NOMO-1 treated with DMSO at 0.1 percent for 48 hours (cell line): Measurements from ENCODE around the gene TGM2.

Experiments used
- DNase-seq: peaks from one replicate; lab custom pipeline; 2025; ENCODE audit not compliant: unreplicated experiment; lab: John Stamatoyannopoulos, UW

Gene TGM2

GRCh38 chr20:38146628-38147027, 18.4 kb downstream of the TGM2 start:
- DNase-seq: no peak

DNA sequence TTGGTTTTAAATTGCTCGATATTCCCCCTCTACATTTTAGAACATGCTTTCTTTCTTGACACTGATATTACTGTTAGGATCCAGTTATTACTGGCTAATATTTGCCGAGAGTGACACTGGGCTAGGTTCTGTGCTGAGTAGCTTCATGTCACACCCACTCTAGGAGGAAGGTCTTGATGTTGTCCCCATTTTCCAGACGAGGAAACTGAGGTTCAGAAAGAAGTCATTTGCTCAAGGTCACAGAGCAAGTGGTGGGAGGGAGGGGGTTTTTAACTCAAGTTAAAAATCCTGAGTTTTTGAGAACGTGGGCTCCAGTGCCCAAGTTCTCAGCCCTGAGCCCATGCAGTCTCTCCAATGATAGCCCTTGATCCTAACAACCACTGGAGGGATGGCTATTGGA, 18.9 kb downstream of the TGM2 start:
- no peak for DNase-seq

DNA sequence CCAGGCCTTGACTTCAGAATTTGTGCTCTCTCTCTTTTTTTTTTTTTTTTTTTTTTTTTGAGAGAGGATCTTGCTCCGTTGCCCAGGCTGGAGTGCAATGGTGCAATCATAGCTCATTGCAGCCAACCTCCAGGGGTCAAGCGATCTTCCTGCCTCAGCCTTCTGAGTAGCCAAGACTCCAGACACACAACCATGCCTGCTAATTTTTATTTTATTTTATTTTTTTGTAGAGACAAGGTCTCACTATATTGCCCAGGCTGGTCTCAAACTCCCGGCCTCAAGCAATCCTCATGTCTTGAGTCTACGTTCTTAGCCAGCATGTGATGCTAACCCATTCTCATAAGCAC, 19.4 kb downstream of the TGM2 start:
- DNase-seq: no peak

DNA sequence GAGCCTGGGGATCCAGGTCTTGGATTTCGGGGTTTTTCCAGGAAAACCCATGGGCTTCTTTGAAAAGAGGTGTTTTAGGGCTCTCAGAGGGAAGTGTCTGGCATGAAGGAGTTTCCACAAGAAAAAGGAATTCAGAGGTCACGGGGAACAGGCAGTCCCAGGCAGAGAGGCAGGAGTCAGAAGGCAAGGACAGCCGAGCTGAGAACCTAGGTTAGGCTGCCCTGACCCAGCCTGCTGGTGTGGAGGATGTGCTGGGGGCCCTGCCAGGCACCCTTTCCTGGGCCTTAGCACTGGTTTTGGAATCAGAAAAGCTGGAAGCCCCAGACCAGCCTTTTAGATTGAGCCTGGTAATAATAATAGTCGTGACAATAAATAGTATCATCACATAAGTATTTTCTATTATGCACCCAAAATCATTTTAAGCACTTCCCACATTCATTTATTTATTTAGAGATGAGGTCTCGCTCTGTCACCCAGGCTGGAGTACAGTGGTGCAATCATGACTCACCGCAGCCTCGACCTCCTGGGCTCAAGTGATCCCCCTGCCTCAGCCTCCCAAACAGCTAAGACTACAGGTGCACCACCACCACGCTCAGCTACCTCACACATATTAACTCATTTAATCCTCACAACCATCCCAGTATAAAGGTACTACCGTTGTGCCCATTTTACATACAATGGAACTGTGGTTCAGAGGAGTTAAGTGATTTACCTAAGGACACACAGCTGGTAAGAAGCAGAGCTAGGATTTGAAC, 19.9 kb downstream of the TGM2 start:
- no peak for DNase-seq

- DNase-seq: no peak
Observed at GRCh38 chr20:38144598-38144973, 20.5 kb downstream of the TGM2 start.

- peak; percentile 57 for DNase-seq
Observed at GRCh38 chr20:38143646-38144554, 21.2 kb downstream of the TGM2 start.

DNA sequence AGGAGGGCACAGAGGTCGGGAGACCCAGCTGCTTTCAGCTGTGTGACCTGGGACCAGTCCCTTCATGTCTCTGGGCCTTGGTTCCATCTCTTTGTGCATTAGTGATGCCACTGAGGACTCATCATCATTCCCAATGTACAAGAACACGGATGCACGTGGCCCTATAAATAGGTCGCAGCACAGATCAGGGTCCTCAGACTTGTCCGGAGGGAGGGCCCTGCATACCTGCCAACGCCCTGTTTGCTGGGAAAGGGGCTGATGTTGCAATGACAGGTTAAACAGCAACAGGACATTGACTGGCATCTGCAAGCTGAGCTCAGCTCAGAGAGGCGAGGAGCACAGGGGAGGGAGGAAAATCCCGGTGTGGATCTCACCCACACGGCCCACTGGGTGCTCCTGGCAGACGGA, 21.8 kb downstream of the TGM2 start:
- no peak for DNase-seq

- DNase-seq: no peak
Observed at GRCh38 chr20:38141889-38142494, 23.1 kb downstream of the TGM2 start.

GRCh38 chr20:38141204-38141888, 23.7 kb downstream of the TGM2 start:
- no peak for DNase-seq

- peak; percentile 65 for DNase-seq
Observed at GRCh38 chr20:38139977-38140753, 24.9 kb downstream of the TGM2 start.

DNA sequence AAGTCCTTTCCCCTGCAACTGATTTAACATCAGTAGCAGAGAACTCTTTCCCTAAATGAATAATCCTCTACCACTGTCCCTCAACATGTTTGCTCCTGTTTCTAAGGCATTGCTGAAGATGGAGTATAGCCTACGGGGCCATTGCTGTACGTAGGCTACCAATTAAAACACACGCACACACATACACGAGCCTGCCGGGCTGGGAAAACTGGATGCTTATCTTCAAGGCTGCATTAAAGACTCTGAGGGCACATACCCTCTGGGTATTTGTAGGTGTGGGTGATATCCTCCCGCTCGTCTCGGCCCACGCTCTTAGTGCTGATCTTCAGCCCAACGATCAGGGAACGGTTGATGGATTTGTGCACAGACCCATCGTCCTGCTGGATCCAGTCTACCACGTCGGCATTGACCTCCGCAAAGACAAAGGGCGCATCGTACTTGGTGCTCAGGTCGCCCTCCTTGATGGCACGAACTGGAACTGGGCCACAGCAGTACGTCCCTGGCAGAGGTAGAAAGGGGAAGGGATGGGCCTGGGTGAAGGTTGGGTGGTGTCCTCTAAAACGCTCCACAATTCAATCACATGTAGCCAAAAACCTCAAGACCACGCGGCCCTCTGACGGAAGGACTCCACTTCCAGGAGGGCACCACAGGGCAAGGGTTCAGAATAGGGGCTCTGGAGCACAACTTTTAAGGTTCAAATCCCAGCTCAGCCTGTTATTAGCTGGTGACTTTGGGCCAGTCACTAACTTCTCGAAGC, 25.7 kb downstream of the TGM2 start:
- DNase-seq: no peak

- DNase-seq: no peak
Observed at GRCh38 chr20:38138086-38138778, 26.8 kb downstream of the TGM2 start.

DNA sequence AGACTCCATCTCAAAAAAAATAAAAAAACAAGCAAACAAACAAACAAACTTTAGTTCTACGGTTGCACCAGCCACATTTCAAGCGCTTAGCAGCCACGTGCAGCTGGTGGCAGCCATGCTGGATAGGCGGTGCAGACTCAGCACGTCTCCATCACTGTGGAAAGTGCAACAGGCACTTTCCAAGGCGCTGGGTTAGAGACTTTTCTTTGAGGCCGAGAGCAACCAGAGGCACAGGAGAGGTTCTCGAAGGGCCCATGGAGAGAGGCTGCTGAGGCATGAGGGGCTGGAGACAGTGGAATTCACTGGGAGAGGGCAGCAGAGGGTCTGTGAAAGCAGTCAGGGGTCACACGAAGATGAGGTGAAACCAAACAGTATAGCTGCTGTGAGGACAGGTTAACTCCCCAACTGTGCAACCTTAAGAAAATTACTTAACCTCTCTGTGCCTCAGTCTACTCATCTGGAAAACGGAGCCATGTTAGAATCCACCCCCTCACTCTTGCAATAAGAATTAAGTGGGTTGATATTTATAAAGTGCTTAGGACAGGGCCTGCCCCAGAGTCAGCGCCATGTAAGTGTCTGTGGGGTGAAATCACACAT, 27.5 kb downstream of the TGM2 start:
- DNase-seq: no peak

- DNase-seq: no peak
Observed at GRCh38 chr20:38136421-38137245, 28.4 kb downstream of the TGM2 start.

GRCh38 chr20:38135651-38136420, 29.2 kb downstream of the TGM2 start:
- DNase-seq: no peak

- no peak for DNase-seq
Observed at GRCh38 chr20:38135271-38135650, 29.8 kb downstream of the TGM2 start.
